Trophoblast cell (in vitro differentiated cells and primary cell): ENCODE measurements around the gene PRPF4.
"Not testable (repeated sequence)": the region's sequence is repeated elsewhere in the genome, so short reads cannot be mapped to it uniquely, and the experiment has no call there.

Experiments used
- DNase-seq, 2 donors: peaks; one replicate each; pipeline ENCODE4 v3.0.0-alpha.2; 2016
- H2AFZ ChIP-seq: 2 replicates; pipeline ENCODE4 v1.6.1; 2013; ENCODE audit warnings: low read length, moderate library complexity, mild to moderate bottlenecking; ENCODE audit not compliant: insufficient read depth, poor library complexity
- H2AK5ac ChIP-seq: 2 replicates; pipeline ENCODE4 v1.6.1; 2013; ENCODE audit warnings: mild to moderate bottlenecking, low read length
- H2BK120ac ChIP-seq: 2 replicates; pipeline ENCODE4 v1.6.1; 2013; ENCODE audit warnings: low read length, mild to moderate bottlenecking, moderate library complexity; ENCODE audit not compliant: insufficient read depth, poor library complexity
- H2BK12ac ChIP-seq: 2 replicates; pipeline ENCODE4 v1.6.1; 2013; ENCODE audit warnings: mild to moderate bottlenecking, low read length, moderate library complexity
- H2BK5ac ChIP-seq: 2 replicates; pipeline ENCODE4 v1.6.1; 2013; ENCODE audit warnings: low read length, low read depth, moderate library complexity, mild to moderate bottlenecking; ENCODE audit not compliant: poor library complexity
- H3K14ac ChIP-seq: 2 replicates; pipeline ENCODE4 v1.6.1; 2013; ENCODE audit warnings: mild to moderate bottlenecking, low read length
- H3K18ac ChIP-seq: 2 replicates; pipeline ENCODE4 v1.6.1; 2013; ENCODE audit warnings: mild to moderate bottlenecking, low read length
- H3K23ac ChIP-seq: 2 replicates; pipeline ENCODE4 v1.6.1; 2013; ENCODE audit warnings: low read length
- H3K27ac ChIP-seq: 2 replicates; pipeline ENCODE4 v1.5.1; 2013; ENCODE audit warnings: low read depth, mild to moderate bottlenecking, inconsistent platforms, low read length, moderate library complexity
- H3K27me3 ChIP-seq: 2 replicates; pipeline ENCODE4 v1.6.1; 2013; ENCODE audit warnings: inconsistent platforms, mild to moderate bottlenecking, low read length, moderate library complexity; ENCODE audit not compliant: insufficient read depth
- H3K36me3 ChIP-seq, 2 experiments: 1 replicate in 1 of 2; 2 replicates in 1 of 2; pipeline ENCODE4 v1.6.1; 2013; ENCODE audit warnings: low read length in 2 of 2, mild to moderate bottlenecking in 2 of 2, moderate library complexity in 1 of 2; ENCODE audit not compliant: insufficient read depth in 2 of 2, control insufficient read depth in 1 of 2
- H3K4ac ChIP-seq: 2 replicates; pipeline ENCODE4 v1.6.1; 2013; ENCODE audit warnings: low read depth, mild to moderate bottlenecking, low read length, moderate library complexity
- H3K4me1 ChIP-seq, 2 experiments: 1 replicate in 1 of 2; 2 replicates in 1 of 2; pipeline ENCODE4 v1.6.1; 2013; ENCODE audit warnings: low read length in 2 of 2, mild to moderate bottlenecking in 2 of 2, moderate library complexity in 1 of 2; ENCODE audit not compliant: insufficient read depth in 2 of 2, control insufficient read depth in 1 of 2
- H3K4me2 ChIP-seq: 2 replicates; pipeline ENCODE4 v1.6.1; 2013; ENCODE audit warnings: inconsistent platforms, mild to moderate bottlenecking, low read length, moderate library complexity
- H3K4me3 ChIP-seq: 2 replicates; pipeline ENCODE4 v1.5.1; 2013; ENCODE audit warnings: mild to moderate bottlenecking, low read depth, low read length, inconsistent platforms
- H3K79me1 ChIP-seq: one replicate; pipeline ENCODE4 v1.6.1; 2013; ENCODE audit warnings: low read length
- H3K79me2 ChIP-seq: 2 replicates; pipeline ENCODE4 v1.6.1; 2013; ENCODE audit warnings: low read length, mild to moderate bottlenecking; ENCODE audit not compliant: control insufficient read depth, insufficient read depth, poor library complexity
- H3K9ac ChIP-seq: 2 replicates; pipeline ENCODE4 v1.6.1; 2013; ENCODE audit warnings: mild to moderate bottlenecking, low read length
- H3K9me3 ChIP-seq: 2 replicates; pipeline ENCODE4 v1.6.1; 2013; ENCODE audit warnings: low read depth, mild to moderate bottlenecking, control low read depth, inconsistent platforms, low read length; ENCODE audit not compliant: insufficient read depth
- H4K12ac ChIP-seq: 2 replicates; pipeline ENCODE4 v1.6.1; 2013; ENCODE audit warnings: low read depth, mild to moderate bottlenecking, low read length, moderate library complexity
- H4K8ac ChIP-seq: 2 replicates; pipeline ENCODE4 v1.6.1; 2013; ENCODE audit warnings: low read depth, mild to moderate bottlenecking, low read length, moderate library complexity
- H4K91ac ChIP-seq: one replicate; pipeline ENCODE4 v1.6.1; 2013; ENCODE audit warnings: low read depth, mild to moderate bottlenecking, low read length, moderate library complexity
- WGBS: extraction: QIAGEN DNeasy Blood & Tissue Kit; methylation state at CpG from one replicate; pipeline ENCODE4 v1.1.7; 2013; ENCODE audit warnings: missing lambda C conversion rate; ENCODE audit not compliant: insufficient read length, insufficient coverage; ENCODE audit errors: extremely low coverage; 5-methylcytosine and 5-hydroxymethylcytosine counted together

PRPF4 gene

GRCh38 chr9:113247640-113248039 lies 27.8 kb upstream of the PRPF4 start:
- no peaks in the 10 kb centered on the region for H3K79me2 ChIP-seq
- H3K4ac ChIP-seq = no peak overlapping the region
- no peak overlapping the region for H2BK5ac ChIP-seq
- no peak overlapping the region for H3K27ac ChIP-seq
- no peak overlapping the region for H4K91ac ChIP-seq
- no peaks in the 10 kb centered on the region for H3K9me3 ChIP-seq
- H2BK12ac ChIP-seq = no peak overlapping the region
- H2BK120ac ChIP-seq = no peak overlapping the region
- H3K4me1 ChIP-seq = no peaks in the 10 kb centered on the region
- DNase-seq = no peak
- no peak overlapping the region for H3K4me2 ChIP-seq
- no peak overlapping the region for H2AFZ ChIP-seq
- H2AK5ac ChIP-seq = no peak overlapping the region
- no peaks in the 10 kb centered on the region for H3K79me1 ChIP-seq
- no peak overlapping the region for H3K14ac ChIP-seq
- no peaks in the 10 kb centered on the region for H3K36me3 ChIP-seq
- H4K12ac ChIP-seq = no peak overlapping the region
- H3K27me3 ChIP-seq = no peaks in the 10 kb centered on the region
- no peak overlapping the region for H3K9ac ChIP-seq
- no peak overlapping the region for H4K8ac ChIP-seq
- H3K23ac ChIP-seq = no peak overlapping the region
- no peak overlapping the region for H3K18ac ChIP-seq
- H3K4me3 ChIP-seq = no peak overlapping the region

GRCh38 chr9:113249661-113250060 lies 25.8 kb upstream of the PRPF4 start:
- H2AK5ac ChIP-seq, H4K91ac ChIP-seq, H3K23ac ChIP-seq, H2BK5ac ChIP-seq, H2BK12ac ChIP-seq, H3K18ac ChIP-seq, H3K9ac ChIP-seq, H4K8ac ChIP-seq, H3K4me2 ChIP-seq, H3K4me3 ChIP-seq, H3K4me1 ChIP-seq, DNase-seq, H3K9me3 ChIP-seq, H3K27ac ChIP-seq, H3K4ac ChIP-seq, H3K36me3 ChIP-seq, H2AFZ ChIP-seq, H3K79me1 ChIP-seq, H2BK120ac ChIP-seq, H3K79me2 ChIP-seq, H3K27me3 ChIP-seq, H4K12ac ChIP-seq, H3K14ac ChIP-seq: not testable (repeated sequence)
- WGBS = no CpG with 5 or more reads among the region's 2 CpGs

GRCh38 chr9:113250807-113251206 lies 24.7 kb upstream of the PRPF4 start:
- Histone ChIP-seq H2BK12ac (no peak overlapping the region), H3K18ac (no peak overlapping the region), H2AK5ac (no peak overlapping the region), H2BK120ac (no peak overlapping the region), H4K12ac (no peak overlapping the region), H3K27ac (no peak overlapping the region), H3K9ac (no peak overlapping the region), H3K79me1 (no peaks in the 10 kb centered on the region), H3K14ac (no peak overlapping the region), H3K9me3 (no peaks in the 10 kb centered on the region), H3K27me3 (no peaks in the 10 kb centered on the region), H4K8ac (no peak overlapping the region), H3K79me2 (no peaks in the 10 kb centered on the region), H2AFZ (no peak overlapping the region), H3K4me3 (no peak overlapping the region), H3K4me1 (no peaks in the 10 kb centered on the region), H3K36me3 (peaks cover 3% of the 10 kb centered on the region in 2 experiments), H3K4ac (no peak overlapping the region), H3K4me2 (no peak overlapping the region), H3K23ac (no peak overlapping the region), H2BK5ac (no peak overlapping the region), H4K91ac (no peak overlapping the region)
- DNase-seq = no peak
- no CpG with 5 or more reads among the region's 2 CpGs for WGBS

- Histone ChIP-seq H3K79me1 (no peaks in the 10 kb centered on the region), H4K91ac (no peak overlapping the region), H3K79me2 (no peaks in the 10 kb centered on the region), H3K9ac (no peak overlapping the region), H3K27me3 (no peaks in the 10 kb centered on the region), H3K18ac (no peak overlapping the region), H3K27ac (no peak overlapping the region), H2BK5ac (no peak overlapping the region), H3K4ac (no peak overlapping the region), H3K9me3 (no peaks in the 10 kb centered on the region), H2BK120ac (no peak overlapping the region), H2BK12ac (no peak overlapping the region), H3K14ac (no peak overlapping the region), H3K4me1 (no peaks in the 10 kb centered on the region), H3K36me3 (peaks cover 8 to 13% of the 10 kb centered on the region in 2 experiments), H3K23ac (no peak overlapping the region), H3K4me3 (no peak overlapping the region), H4K12ac (no peak overlapping the region), H2AFZ (no peak overlapping the region), H3K4me2 (no peak overlapping the region), H2AK5ac (no peak overlapping the region), H4K8ac (no peak overlapping the region)
- DNase-seq = no peak
- no CpG with 5 or more reads among the region's 1 CpG for WGBS
These were observed 20.5 kb upstream of the PRPF4 start for GRCh38 chr9:113254991-113255390.
